Measurements from ENCODE around the gene SLN. TPM values are rescaled to one million over a fixed set of nuclear protein-coding genes. Genes with fewer than 3 reads are reported as not detected.

SLN gene
- total and polyA plus RNA-seq, 9 donors, result 0.60 to 5.1 TPM; not detected in 7

GRCh38 chr11:107706531-107706930, 5.3 kb downstream of the SLN start:
- no peaks in the 10 kb centered on the region for H3K9me3 ChIP-seq
- 30 to 40% (median 38%) methylated on average over 2 of the region's 2 CpGs for WGBS, 3 donors
- H3K27ac ChIP-seq, result no peak overlapping the region
- intact Hi-C loops (cut with DNase I), result no loop called here
- no peak for DNase-seq
- H3K36me3 ChIP-seq, result no peaks in the 10 kb centered on the region
- no peaks in the 10 kb centered on the region for H3K27me3 ChIP-seq
- no peaks in the 10 kb centered on the region for H3K4me1 ChIP-seq (ENCODE audit: insufficient read depth)
- no peak for TF ChIP-seq EP300 (IDR thresholded peaks at IDR 0.05)
- no peak overlapping the region for H3K4me3 ChIP-seq

GRCh38 chr11:107705027-107705426, 6.8 kb downstream of the SLN start:
- intact Hi-C loops (cut with DNase I), result no loop called here

GRCh38 chr11:107704451-107704850, 7.4 kb downstream of the SLN start:
- Histone ChIP-seq H3K9me3 (no peaks in the 10 kb centered on the region), H3K27me3 (no peaks in the 10 kb centered on the region), H3K4me3 (no peak overlapping the region), H3K36me3 (no peaks in the 10 kb centered on the region), H3K4me1 (ENCODE audit: insufficient read depth) (no peaks in the 10 kb centered on the region), H3K27ac (no peak overlapping the region)
- 74 to 89% (median 80%) methylated on average over 3 of the region's 3 CpGs for WGBS, 3 donors
- DNase-seq, result no peak
- TF ChIP-seq POLR2A (IDR thresholded peaks at IDR 0.05), result no peak
- TF ChIP-seq EP300 (IDR thresholded peaks at IDR 0.05), result no peak
- no peak for TF ChIP-seq CTCF (IDR thresholded peaks at IDR 0.05)
- intact Hi-C loops (cut with DNase I), result no loop called here

More at GRCh38 chr11:107705027-107705426, 6.8 kb downstream of the SLN start:
- 62 to 81% (median 70%) methylated on average over 2 of the region's 2 CpGs for WGBS, 3 donors
- H3K9me3 ChIP-seq, result no peaks in the 10 kb centered on the region
- no peak overlapping the region for H3K27ac ChIP-seq
- no peaks in the 10 kb centered on the region for H3K27me3 ChIP-seq
- H3K4me3 ChIP-seq, result no peak overlapping the region
- no peaks in the 10 kb centered on the region for H3K4me1 ChIP-seq (ENCODE audit: insufficient read depth)
- no peak for DNase-seq
- no peaks in the 10 kb centered on the region for H3K36me3 ChIP-seq
- TF ChIP-seq CTCF (IDR thresholded peaks at IDR 0.05) (no peak), POLR2A (IDR thresholded peaks at IDR 0.05) (no peak), EP300 (IDR thresholded peaks at IDR 0.05) (no peak)

GRCh38 chr11:107702723-107703122, 9.1 kb downstream of the SLN start:
- no peaks in the 10 kb centered on the region for H3K36me3 ChIP-seq
- H3K27me3 ChIP-seq, result no peaks in the 10 kb centered on the region
- TF ChIP-seq CTCF (IDR thresholded peaks at IDR 0.05), result no peak
- no peak for TF ChIP-seq POLR2A (IDR thresholded peaks at IDR 0.05)
- TF ChIP-seq EP300 (IDR thresholded peaks at IDR 0.05), result no peak
- H3K27ac ChIP-seq, result no peak overlapping the region
- no peak overlapping the region for H3K4me3 ChIP-seq
- intact Hi-C loops (cut with DNase I), result no loop called here
- DNase-seq, result no peak
- H3K4me1 ChIP-seq (ENCODE audit: insufficient read depth), result no peaks in the 10 kb centered on the region
- WGBS, 3 donors, result 47 to 74% (median 51%) methylated on average over 2 of the region's 2 CpGs
- H3K9me3 ChIP-seq, result no peaks in the 10 kb centered on the region

GRCh38 chr11:107702109-107702660, 9.7 kb downstream of the SLN start:
- H3K4me3 ChIP-seq, result no peak overlapping the region
- no peak overlapping the region for H3K27ac ChIP-seq
- WGBS, 3 donors, result 72 to 85% (median 80%) methylated on average over 7 of the region's 7 CpGs
- intact Hi-C loops (cut with DNase I), result no loop called here
- no peaks in the 10 kb centered on the region for H3K4me1 ChIP-seq (ENCODE audit: insufficient read depth)
- no peak for TF ChIP-seq EP300 (IDR thresholded peaks at IDR 0.05)
- TF ChIP-seq CTCF (IDR thresholded peaks at IDR 0.05), result no peak
- no peak for TF ChIP-seq POLR2A (IDR thresholded peaks at IDR 0.05)
- H3K9me3 ChIP-seq, result no peaks in the 10 kb centered on the region
- H3K27me3 ChIP-seq, result no peaks in the 10 kb centered on the region
- no peaks in the 10 kb centered on the region for H3K36me3 ChIP-seq
- DNase-seq, result no peak

Measured in ovary (tissue), 9 donors.